ENCODE data around the gene ATF2. TPM values are rescaled to one million over a fixed set of nuclear protein-coding genes. Genes with fewer than 3 reads are reported as not detected.
A peak's percentile ranks its signal among the peaks of the same experiment; 100 is the strongest.

ATF2 gene
- total and polyA plus RNA-seq, 9 of the 15 experiments (the other 6 are each of a cell fraction or from before 2014, with no cell fraction given) = 24.2 to 111 (median 45.9) TPM

DNA sequence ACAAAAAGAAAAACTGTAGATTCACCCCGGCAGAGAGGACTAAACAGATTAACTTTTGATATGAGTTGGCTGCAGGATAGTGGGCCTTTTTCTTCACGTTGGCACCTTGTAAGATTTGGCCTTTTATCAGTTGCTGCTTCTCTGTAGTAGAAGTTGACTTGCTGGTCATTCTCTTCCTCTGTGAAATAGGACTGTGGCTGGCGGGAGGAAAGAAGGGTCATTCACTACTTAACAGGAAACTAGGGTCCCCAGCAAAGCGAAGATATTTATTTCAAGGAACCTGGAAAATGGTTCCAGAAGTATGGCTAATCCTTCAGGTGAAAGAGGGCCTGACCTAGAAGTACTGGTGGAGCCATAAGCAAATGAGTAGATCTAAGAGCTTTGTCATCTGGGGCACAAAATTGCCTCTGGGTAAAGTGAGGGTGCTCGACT is 13.9 kb upstream of the ATF2 start (continued):
- TF ChIP-seq, protein P1, sequence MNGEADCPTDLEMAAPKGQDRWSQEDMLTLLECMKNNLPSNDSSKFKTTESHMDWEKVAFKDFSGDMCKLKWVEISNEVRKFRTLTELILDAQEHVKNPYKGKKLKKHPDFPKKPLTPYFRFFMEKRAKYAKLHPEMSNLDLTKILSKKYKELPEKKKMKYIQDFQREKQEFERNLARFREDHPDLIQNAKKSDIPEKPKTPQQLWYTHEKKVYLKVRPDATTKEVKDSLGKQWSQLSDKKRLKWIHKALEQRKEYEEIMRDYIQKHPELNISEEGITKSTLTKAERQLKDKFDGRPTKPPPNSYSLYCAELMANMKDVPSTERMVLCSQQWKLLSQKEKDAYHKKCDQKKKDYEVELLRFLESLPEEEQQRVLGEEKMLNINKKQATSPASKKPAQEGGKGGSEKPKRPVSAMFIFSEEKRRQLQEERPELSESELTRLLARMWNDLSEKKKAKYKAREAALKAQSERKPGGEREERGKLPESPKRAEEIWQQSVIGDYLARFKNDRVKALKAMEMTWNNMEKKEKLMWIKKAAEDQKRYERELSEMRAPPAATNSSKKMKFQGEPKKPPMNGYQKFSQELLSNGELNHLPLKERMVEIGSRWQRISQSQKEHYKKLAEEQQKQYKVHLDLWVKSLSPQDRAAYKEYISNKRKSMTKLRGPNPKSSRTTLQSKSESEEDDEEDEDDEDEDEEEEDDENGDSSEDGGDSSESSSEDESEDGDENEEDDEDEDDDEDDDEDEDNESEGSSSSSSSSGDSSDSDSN (IDR thresholded peaks at IDR 0.05; ENCODE audit: borderline replicate concordance in 1 of 2, low read depth in 2 of 2, low read length in 2 of 2) = no peak
- TF ChIP-seq LEF1 (IDR thresholded peaks at IDR 0.05) (0 out of 2 replicates have a peak, but pooled peaks have one; percentile 70), HDAC3 (IDR thresholded peaks at IDR 0.05; ENCODE audit: borderline replicate concordance, partially characterized antibody) (peak; percentile 57), RBM22 (IDR thresholded peaks at IDR 0.05; ENCODE audit: low read depth, low read length, poor library complexity, severe bottlenecking) (no peak), ZNF766 (CRISPR knock-in tag; conservative IDR thresholded peaks at IDR 0.05) (0 out of 2 replicates have a peak, but pooled peaks have one; percentile 56), SP2 (IDR thresholded peaks at IDR 0.05; ENCODE audit: extremely low read depth, low read depth, low read length, poor library complexity, severe bottlenecking) (no peak), GATAD2B (IDR thresholded peaks at IDR 0.05; ENCODE audit: borderline replicate concordance) (0 out of 2 replicates have a peak, but pooled peaks have one; percentile 2), GTF2E2 (tag; IDR thresholded peaks at IDR 0.05) (peak; percentile 74; the same call in 1 of the 2 replicates), MAFK (IDR thresholded peaks at IDR 0.05; ENCODE audit: low read length) (no peak), TAF15 (IDR thresholded peaks at IDR 0.05; ENCODE audit: low read depth, low read length) (no peak), L3MBTL2 (IDR thresholded peaks at IDR 0.05) (peak; percentile 46; the same call in 1 of the 2 replicates), EHMT2 (IDR thresholded peaks at IDR 0.05) (peak; percentile 95), MIER1 (IDR thresholded peaks at IDR 0.05; ENCODE audit: low read depth) (peak; percentile 75; the same call in 1 of the 2 replicates), DNMT1 (IDR thresholded peaks at IDR 0.05) (0 out of 2 replicates have a peak, but pooled peaks have one; percentile 73), NR2C2 (CRISPR knock-in tag; IDR thresholded peaks at IDR 0.05) (no peak), NR2C2 (tag; IDR thresholded peaks at IDR 0.05) (peak; percentile 93), HMGN3 (IDR thresholded peaks at IDR 0.05; ENCODE audit: borderline replicate concordance, extremely low read depth, insufficient read length, low read depth, low read length) (peak; percentile 12), PYGO2 (tag; IDR thresholded peaks at IDR 0.05) (peak; percentile 75; the same call in 1 of the 2 replicates), DIDO1 (tag; IDR thresholded peaks at IDR 0.05; ENCODE audit: low read depth) (no peak; the same call in 1 of the 2 replicates), MAFG (tag; conservative IDR thresholded peaks at IDR 0.05) (0 out of 2 replicates have a peak, but pooled peaks have one; percentile 7), U2AF1 (optimal IDR thresholded peaks at IDR 0.05; ENCODE audit: low read depth, low read length) (no peak), HDAC8 (tag; IDR thresholded peaks at IDR 0.05) (0 out of 2 replicates have a peak, but pooled peaks have one; percentile 8)
- TF ChIP-seq, protein P2, sequence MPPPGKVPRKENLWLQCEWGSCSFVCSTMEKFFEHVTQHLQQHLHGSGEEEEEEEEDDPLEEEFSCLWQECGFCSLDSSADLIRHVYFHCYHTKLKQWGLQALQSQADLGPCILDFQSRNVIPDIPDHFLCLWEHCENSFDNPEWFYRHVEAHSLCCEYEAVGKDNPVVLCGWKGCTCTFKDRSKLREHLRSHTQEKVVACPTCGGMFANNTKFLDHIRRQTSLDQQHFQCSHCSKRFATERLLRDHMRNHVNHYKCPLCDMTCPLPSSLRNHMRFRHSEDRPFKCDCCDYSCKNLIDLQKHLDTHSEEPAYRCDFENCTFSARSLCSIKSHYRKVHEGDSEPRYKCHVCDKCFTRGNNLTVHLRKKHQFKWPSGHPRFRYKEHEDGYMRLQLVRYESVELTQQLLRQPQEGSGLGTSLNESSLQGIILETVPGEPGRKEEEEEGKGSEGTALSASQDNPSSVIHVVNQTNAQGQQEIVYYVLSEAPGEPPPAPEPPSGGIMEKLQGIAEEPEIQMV (tag; conservative IDR thresholded peaks at IDR 0.05; ENCODE audit: low read depth) = 0 out of 2 replicates have a peak, but pooled peaks have one; percentile 32
- TF ChIP-seq, protein P3, sequence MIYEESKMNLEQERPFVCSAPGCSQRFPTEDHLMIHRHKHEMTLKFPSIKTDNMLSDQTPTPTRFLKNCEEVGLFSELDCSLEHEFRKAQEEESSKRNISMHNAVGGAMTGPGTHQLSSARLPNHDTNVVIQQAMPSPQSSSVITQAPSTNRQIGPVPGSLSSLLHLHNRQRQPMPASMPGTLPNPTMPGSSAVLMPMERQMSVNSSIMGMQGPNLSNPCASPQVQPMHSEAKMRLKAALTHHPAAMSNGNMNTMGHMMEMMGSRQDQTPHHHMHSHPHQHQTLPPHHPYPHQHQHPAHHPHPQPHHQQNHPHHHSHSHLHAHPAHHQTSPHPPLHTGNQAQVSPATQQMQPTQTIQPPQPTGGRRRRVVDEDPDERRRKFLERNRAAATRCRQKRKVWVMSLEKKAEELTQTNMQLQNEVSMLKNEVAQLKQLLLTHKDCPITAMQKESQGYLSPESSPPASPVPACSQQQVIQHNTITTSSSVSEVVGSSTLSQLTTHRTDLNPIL (CRISPR knock-in tag; IDR thresholded peaks at IDR 0.05) = 0 out of 2 replicates have a peak, but pooled peaks have one; percentile 11
